Measurements from ENCODE around the gene BAHCC1. TPM values are rescaled to one million over a fixed set of nuclear protein-coding genes. Genes with fewer than 3 reads are reported as not detected.
A peak's percentile ranks its signal among the peaks of the same experiment; 100 is the strongest.

Gene BAHCC1
- total and polyA plus RNA-seq, 2 of the 4 experiments (the other 2 are of a cell fraction), result 0.36 to 7.8 TPM

DNA sequence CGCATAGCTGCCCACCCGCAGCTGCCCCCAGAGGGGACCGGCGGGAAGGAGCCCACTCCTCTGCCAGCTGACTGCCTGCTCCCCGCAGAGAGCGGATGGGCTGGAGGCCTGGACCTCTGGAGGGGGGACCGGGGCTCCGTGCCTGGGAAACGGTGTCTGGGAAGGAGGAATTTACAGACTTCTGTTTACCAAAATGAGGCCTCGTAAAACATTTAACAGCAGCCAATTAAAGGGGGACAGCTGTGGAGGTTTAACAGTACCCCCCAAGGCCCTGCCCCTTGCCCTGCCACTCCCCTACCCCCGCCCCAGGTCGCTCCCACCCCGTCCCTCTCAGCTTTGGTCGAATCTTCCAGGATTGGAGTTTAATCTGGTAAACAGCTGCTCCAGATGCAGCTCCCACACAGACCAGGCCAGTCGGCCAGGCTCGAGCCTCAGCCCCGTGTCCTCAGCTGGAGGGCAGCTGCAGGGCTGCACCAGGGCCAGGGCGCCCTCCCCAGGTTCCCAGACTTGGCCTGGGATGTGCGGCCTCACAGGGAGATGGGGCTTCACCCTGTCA is 41.1 kb downstream of the BAHCC1 start:
- Histone ChIP-seq H2BK5ac (ENCODE audit: low read depth, low read length, poor library complexity, severe bottlenecking) (no peak overlapping the region), H2BK120ac (ENCODE audit: low read depth, low read length) (no peak overlapping the region), H3K9ac (ENCODE audit: low read depth, low read length) (no peak overlapping the region), H2AFZ (replicated peaks; ENCODE audit: low read length, poor library complexity) (no peak overlapping the region), H3K14ac (replicated peaks; ENCODE audit: low read depth, low read length) (no peak overlapping the region), H3K4me3 (ENCODE audit: insufficient read depth, low read depth, low read length) (no peak overlapping the region), H3K27me3 (ENCODE audit: control insufficient read depth, insufficient read depth, low read length) (no peaks in the 10 kb centered on the region), H3K9me3 (ENCODE audit: control insufficient read depth, insufficient read depth, low read length) (no peaks in the 10 kb centered on the region), H2AK9ac (replicated peaks; ENCODE audit: low read depth, low read length, poor library complexity) (peak overlapping the region; percentile 35), H3K36me3 (ENCODE audit: control insufficient read depth, insufficient read depth, low read length) (no peaks in the 10 kb centered on the region), H3K4me1 (ENCODE audit: control insufficient read depth, insufficient read depth, low read length) (peaks cover 10% of the 10 kb centered on the region), H2AK5ac (ENCODE audit: low read depth, low read length) (no peak overlapping the region), H3K23ac (ENCODE audit: low read depth, low read length) (no peak overlapping the region), H2BK20ac (ENCODE audit: low read depth, low read length) (no peak overlapping the region), H3K4me2 (ENCODE audit: low read depth, low read length) (no peak overlapping the region), H3K56ac (ENCODE audit: extremely low read depth, insufficient read depth, low read length) (no peak overlapping the region), H2BK15ac (ENCODE audit: low read depth, low read length) (no peak overlapping the region), H3K4ac (ENCODE audit: low read depth, low read length) (no peak overlapping the region), H3K9me1 (ENCODE audit: insufficient read depth, low read length) (no peaks in the 10 kb centered on the region), H4K8ac (ENCODE audit: low read depth in 2 of 2, low read length in 2 of 2) (no peak overlapping the region), H3K79me1 (ENCODE audit: low read depth in 1 of 2, low read length in 2 of 2) (peaks cover 0 to 5% of the 10 kb centered on the region in 2 experiments; a peak in 1 of 4 replicates), H3K27ac (ENCODE audit: insufficient read depth, low read length) (no peak overlapping the region), H3K18ac (ENCODE audit: low read depth, low read length) (no peak overlapping the region), H4K91ac (ENCODE audit: insufficient read depth, low read depth, low read length) (no peak overlapping the region), H4K5ac (ENCODE audit: low read depth, low read length) (no peak overlapping the region), H4K20me1 (ENCODE audit: insufficient read depth, low read length) (no peaks in the 10 kb centered on the region; the same call in 1 of the 2 replicates)
- DNase-seq (no peak), ATAC-seq (ENCODE audit: low read depth) (peak; percentile 25; the same call in 1 of the 2 replicates)
- WGBS, 2 experiments (ENCODE audit: extremely low coverage in 2 of 2, insufficient read length in 1 of 2), result 67% methylated on average over 8 of the region's 19 CpGs; no CpG with 5 or more reads in 1 of the 2 experiments
- ChIA-PET CTCF (interaction anchor here (0.7 kb wide), 1 partner anchor 31 kb away, joined by 3 read pairs; no protein-coding TSS in a partner anchor), POLR2A (ENCODE audit: unreplicated experiment) (no interaction called here)
- TF ChIP-seq NFE2L2 (IDR thresholded peaks at IDR 0.05; ENCODE audit: low read depth, low read length), result no peak
- no peak for TF ChIP-seq FOS (IDR thresholded peaks at IDR 0.05; ENCODE audit: low read depth, low read length)
- dilution Hi-C loops (cut with HindIII; ENCODE audit: low sequenced_read_pairs, unreplicated experiment) (no loop called here), intact Hi-C loops (cut with micrococcal nuclease) (no loop called here), in situ Hi-C loops (cut with MboI; ENCODE audit: low sequenced_read_pairs) (no loop called here)
- BruUV-seq (replicated peaks), result no TSS peak
